NCI-H460 (cell line): Measurements from ENCODE around the gene BPIFA3. TPM values are rescaled to one million over a fixed set of nuclear protein-coding genes. Genes with fewer than 3 reads are reported as not detected.

ENCODE experiments used
- DNase-seq: peaks from one replicate; pipeline ENCODE4 v3.0.0-alpha.2; 2016; ENCODE audit warnings: low read depth; ENCODE audit errors: extremely low read depth
- total RNA-seq: library from RNA; depleted of rRNA; stranded (reverse); fragments of >200 nt; shearing (Covaris generic); gene quantifications from 2 replicates; pipeline ENCODE4 v1.2.3, GENCODE V29; 2014; rRNA removed

The BPIFA3 gene
- total RNA-seq, 1 experiment from 2014 or later: not detected

DNA sequence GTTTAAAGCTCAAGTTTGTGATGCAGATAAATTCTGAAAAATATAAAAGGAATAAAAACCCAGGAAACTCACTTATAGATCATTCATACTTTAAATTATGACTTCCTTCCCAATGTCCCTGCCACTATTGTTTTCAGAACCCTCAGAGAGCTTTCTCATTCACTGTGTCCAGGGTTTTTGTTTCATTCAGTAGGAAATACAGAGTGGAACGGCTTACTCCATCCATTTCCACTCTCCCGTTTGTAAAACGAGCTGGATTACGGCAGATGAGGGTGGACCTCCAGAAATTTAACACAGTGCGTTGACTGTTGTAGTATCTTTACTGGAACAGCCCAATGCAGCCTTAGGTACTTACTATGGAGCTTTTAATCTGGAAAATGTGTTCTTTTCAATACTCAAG lies 42.2 kb downstream of the BPIFA3 start:
- no peak for DNase-seq

DNA sequence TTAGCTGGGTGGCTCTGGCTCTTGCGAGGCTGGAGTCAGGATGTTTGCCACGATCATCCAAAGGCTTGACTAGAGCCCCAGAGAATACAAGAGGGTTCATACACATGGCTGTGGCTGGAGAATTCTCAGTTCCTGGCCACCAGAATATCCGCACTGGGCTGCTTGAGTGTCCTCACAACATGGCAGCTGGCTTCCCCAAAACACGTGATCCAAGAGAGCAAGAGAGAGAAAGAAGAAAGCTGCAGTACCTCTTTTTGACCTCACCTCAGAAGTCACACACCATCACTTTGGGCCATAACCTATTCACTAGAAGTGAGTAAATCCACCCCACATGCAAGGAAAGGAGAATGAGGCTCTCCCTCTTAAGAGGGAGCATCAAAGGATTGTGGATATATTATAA lies 44.3 kb downstream of the BPIFA3 start:
- DNase-seq: no peak

DNA sequence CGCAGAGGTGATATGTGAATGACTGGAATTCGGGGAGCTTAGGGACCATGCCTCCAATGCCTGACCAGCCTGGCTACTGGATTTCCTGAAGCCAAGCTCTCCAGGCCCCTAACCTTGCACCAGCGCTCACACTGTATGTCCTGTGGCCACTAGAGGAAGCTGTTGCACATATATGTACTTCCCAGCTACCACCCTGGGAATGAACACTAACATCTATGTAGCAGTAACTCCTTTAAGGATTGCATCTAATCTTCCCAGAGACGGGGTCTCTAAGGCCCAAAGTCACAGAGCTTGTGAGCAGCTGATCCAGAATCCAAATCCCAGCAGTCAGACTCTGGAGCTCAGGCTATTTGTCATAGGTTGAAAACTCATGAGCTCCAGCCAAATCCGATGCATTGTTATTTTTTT lies 45.5 kb downstream of the BPIFA3 start:
- peak; percentile 46 for DNase-seq

DNA sequence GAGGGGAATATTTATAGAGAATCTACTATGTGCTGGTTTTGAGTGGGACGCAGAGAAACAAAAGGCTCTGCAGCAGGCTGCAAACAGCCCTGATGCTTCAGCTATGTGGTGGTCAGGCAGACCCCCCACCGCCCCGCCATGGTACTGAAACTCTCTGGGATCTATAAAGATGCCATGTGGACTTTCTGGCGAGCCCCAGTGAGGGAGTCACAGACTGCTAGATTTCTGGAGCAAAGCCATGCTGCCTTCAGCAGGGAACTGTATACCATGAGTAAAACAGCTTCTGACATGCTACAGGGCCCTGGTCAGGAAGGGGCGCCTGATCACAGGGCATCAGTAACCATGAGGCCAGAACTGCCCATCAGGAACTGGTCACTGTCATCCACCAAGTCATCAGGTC lies 46.6 kb downstream of the BPIFA3 start:
- DNase-seq: no peak

DNA sequence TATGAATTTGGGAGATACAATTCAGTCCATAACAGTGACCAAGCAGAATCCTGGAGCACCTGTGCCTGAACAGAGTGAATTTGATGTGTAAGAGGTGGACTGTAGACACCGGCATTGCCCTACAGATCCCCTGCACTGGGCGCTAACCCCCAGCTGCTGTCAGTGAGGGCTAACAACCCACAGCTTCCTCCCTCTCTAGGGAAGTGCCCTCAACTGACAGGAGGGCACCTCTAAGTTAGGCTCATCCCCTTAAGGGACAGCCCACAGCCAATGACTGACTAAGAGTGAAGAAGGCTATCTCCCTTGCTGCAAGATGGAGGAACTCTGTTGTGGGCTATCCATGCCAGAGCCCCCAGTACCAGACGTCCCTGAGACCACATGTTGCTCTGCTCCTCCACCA lies 50.5 kb downstream of the BPIFA3 start:
- no peak for DNase-seq

DNA sequence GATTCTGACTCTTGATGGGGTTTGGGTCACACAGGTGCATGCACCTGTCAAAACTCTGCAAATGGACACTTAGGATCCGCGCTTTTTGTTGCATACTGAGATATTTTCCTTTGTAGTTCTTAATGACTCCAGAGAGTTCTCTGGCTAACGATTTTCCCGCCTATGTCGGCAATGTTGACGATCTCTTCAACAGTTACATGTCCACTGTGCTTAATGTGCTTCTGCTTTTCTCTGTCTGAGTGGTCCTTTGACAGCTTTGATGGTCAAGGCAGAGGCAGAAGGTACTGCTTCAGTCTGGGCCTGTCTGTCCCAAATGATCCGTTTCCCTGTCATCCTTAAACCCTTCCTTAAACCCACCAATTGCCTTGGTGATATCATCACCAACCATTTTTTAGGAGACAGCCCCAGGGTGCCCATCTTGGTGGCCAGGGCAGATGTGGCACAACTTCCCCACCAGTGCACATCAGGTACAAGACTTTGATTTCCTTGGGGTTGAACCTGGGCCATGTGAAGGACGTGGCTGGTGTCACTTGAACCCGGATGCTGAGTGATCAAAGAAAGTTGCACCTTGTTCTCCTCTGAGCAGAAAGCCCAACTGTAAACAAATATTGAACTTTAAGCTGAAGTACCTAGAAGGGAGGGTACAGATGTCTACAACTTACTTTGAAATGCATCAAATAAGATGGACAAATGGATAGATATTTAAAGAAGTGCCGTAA lies 55.2 kb downstream of the BPIFA3 start:
- no peak for DNase-seq

DNA sequence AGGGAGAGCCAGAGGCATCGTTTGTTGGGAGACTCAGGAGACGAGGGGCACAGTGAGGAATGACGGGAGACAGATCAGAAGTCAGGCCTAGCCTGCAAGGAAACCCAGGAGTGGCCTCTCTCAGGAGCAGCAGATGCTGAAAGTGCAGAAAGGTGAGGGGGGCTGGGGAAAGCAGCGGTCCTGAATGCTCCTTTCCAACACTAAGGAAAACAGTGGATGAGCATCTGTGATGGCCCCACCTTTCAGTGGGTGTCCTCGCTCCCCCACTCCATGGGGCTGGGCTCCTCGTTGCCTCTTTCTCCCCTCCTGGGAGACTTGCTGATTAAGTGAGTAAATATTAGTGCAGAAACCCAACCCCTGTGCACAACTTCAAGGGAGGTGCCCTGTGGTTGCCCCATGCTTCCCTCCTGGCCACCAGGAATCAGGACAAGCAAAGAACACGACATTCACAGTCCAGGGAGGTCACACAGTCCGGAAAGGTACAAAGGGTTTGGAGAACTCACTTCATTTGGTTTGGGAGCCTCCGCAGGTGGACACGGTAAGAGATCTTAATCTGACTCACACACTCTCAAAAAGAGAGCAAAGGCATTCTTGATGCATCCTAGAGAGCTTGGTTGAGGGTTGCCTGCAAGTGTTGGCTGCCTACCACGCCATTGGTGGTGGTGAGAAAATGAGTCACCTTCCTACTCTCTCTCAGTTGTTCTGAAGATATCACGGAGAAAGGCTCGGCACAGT lies 56.1 kb downstream of the BPIFA3 start:
- no peak for DNase-seq

DNA sequence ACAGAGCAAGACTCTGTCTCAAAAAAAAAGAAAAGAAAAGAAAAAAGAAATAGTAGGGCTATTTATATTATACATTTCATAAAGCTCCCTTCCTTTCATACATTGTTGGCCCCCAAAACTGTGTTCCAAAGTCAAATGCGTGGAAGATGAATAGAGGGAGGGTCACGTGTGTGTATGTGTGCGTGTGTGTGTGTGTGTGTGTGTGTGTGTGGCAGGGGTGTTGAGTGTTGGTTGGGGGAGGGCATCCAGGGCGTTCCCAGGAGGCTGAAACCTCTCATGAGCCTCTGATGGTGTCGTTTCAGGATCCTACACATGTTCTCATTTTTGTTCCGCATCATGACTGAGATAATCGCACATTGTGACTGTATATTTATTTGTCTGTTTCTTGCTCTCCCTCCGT lies 58.1 kb downstream of the BPIFA3 start:
- no peak for DNase-seq

DNA sequence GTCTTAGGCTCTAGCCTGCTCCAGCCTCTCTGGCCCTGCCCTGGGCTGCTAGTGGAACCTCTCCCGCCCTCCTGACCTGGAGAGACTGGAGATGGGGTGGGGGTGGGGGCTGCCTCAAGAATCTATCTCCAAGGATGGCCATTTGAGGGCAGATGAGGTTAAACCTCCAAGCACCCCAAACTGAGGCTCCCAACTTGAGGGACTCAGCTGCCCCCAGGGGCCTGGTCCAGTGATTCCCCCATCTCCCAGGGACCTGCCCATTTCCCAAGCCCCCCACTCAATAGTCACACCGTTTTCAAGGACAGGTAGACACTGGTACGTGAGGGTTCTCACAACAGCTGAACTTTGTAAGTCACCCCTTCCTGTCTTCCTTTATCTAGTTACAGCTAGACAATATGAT lies 58.7 kb downstream of the BPIFA3 start:
- DNase-seq: no peak

DNA sequence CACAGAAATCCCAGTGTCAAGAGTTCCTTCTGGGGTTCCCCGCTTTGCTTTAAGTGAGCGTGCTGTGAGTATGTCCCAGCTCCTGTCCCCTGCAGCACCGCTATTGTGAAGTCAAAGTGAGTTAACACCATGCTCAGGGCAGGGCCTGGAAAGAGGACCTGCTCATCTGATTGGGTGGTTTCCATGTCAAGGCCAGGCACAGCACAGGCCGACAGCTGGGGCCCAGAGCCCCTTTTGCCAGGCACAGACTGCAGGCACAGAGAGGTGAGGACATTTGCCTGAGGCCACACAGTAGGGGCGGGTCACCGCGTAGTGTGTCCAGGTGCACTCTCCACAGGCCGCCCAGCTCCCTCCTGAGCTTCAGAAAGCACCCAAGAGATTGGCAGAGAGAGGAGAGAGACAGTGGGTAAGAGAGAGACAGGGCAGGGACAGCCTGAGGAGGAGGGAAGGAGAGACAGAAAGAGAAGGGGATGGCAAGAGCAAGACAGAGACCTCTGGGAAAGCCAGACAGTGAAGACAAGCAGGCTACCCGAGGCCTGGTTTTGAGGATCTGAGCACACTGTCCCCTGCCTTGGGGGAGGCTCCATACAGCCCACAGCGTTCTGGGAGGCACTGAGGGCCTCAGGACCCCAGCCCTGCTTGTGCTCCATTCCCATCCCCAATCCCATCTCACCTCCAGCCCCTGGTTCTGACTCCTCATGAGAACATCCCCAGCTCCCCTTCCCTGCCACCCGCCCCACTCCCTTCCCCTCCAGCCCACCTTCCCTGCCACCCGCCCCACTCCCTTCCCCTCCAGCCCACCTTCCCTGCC lies 59.4 kb downstream of the BPIFA3 start:
- DNase-seq: no peak

Other genes with a start within 250 kb of the BPIFA3 start
- not detected in 2 replicates for gene SUN5, start 212.9 kb upstream of the BPIFA3 start, total RNA-seq
- gene BPIFB2, start 209.6 kb upstream of the BPIFA3 start, total RNA-seq: not detected in 2 replicates
- gene BPIFB6, start 185.7 kb upstream of the BPIFA3 start, total RNA-seq: not detected in 2 replicates
- gene BPIFB3, start 163.4 kb upstream of the BPIFA3 start, total RNA-seq: not detected in 2 replicates
- gene BPIFB4, start 137.7 kb upstream of the BPIFA3 start, total RNA-seq: not detected in 2 replicates
- not detected in 2 replicates for gene BPIFA2, start 49.2 kb upstream of the BPIFA3 start, total RNA-seq
- gene BPIFA1, start 18.6 kb downstream of the BPIFA3 start, total RNA-seq: not detected in 2 replicates
- not detected in 2 replicates for gene BPIFB1, start 65.9 kb downstream of the BPIFA3 start, total RNA-seq
- gene CDK5RAP1, start 184.2 kb downstream of the BPIFA3 start, total RNA-seq: 31.9 and 34.9 TPM in 2 replicates
- gene SNTA1, start 226.4 kb downstream of the BPIFA3 start, total RNA-seq: 7.3 and 10.4 TPM in 2 replicates